Activated T-helper 2 cell treated with anti-CD3 and anti-CD28 coated beads, Interferon-gamma antibody, Interleukin-2, Interleukin-4, amounts not matched to agents 10 μg/mL and 5 μg/mL and 100 μg/mL, durations not matched to agents 14 hours and 24 hours and 36 hours (primary cell): ENCODE measurements around the gene ANXA3. TPM values are rescaled to one million over a fixed set of nuclear protein-coding genes. Genes with fewer than 3 reads are reported as not detected.

Source experiments
- DNase-seq: peaks from one replicate; pipeline ENCODE4 v3.0.0; 2021; ENCODE audit warnings: low spot score
- H3K27ac Mint-ChIP-seq: one replicate; pipeline ENCODE4 v1.8.0; 2021; ENCODE audit warnings: mixed read lengths
- H3K27me3 Mint-ChIP-seq: one replicate; pipeline ENCODE4 v1.8.0; 2021; ENCODE audit warnings: low read depth, mixed read lengths
- H3K36me3 Mint-ChIP-seq: one replicate; pipeline ENCODE4 v1.8.0; 2021; ENCODE audit warnings: low read depth, mixed read lengths
- H3K4me1 Mint-ChIP-seq: one replicate; pipeline ENCODE4 v1.8.0; 2021; ENCODE audit warnings: low read depth, mixed read lengths
- H3K4me3 Mint-ChIP-seq: one replicate; pipeline ENCODE4 v1.8.0; 2021; ENCODE audit warnings: low read depth, mild to moderate bottlenecking, moderate library complexity, mixed read lengths
- H3K9me3 Mint-ChIP-seq: one replicate; pipeline ENCODE4 v1.8.0; 2021; ENCODE audit warnings: mixed read lengths
- intact Hi-C: fragments of 100-400 bp; cut with micrococcal nuclease; formaldehyde crosslinking; loops from one replicate; pipeline ENCODE4 v1.15.1; 2023
- total RNA-seq: library from RNA; stranded (reverse); gene quantifications from 2 replicates; pipeline ENCODE4 v1.2.3, GENCODE V29; 2022

The ANXA3 gene
- total RNA-seq, 1 donor from 2014 or later: not detected

- Mint-ChIP-seq H3K27me3 (peaks cover 10% of the 10 kb centered on the region), H3K4me1 (peaks cover 45% of the 10 kb centered on the region), H3K36me3 (no peaks in the 10 kb centered on the region), H3K9me3 (no peaks in the 10 kb centered on the region), H3K4me3 (no peak overlapping the region), H3K27ac (no peak overlapping the region)
- no peak for DNase-seq
- intact Hi-C loops: no loop called here
Measured at GRCh38 chr4:78611215-78611558, 59.6 kb downstream of the ANXA3 start.

- Mint-ChIP-seq H3K9me3 (no peaks in the 10 kb centered on the region), H3K4me1 (peaks cover 45% of the 10 kb centered on the region), H3K36me3 (no peaks in the 10 kb centered on the region), H3K4me3 (no peak overlapping the region), H3K27me3 (peaks cover 8% of the 10 kb centered on the region), H3K27ac (no peak overlapping the region)
- no peak for DNase-seq
- intact Hi-C loops: loop anchor here (1.0 to 2.0 kb wide), 3 partner anchors 46 to 252 kb away; partner anchors contain the start of gene BMP2K
Measured at GRCh38 chr4:78612398-78613178, 61.0 kb downstream of the ANXA3 start.

GRCh38 chr4:78613522-78614321, 62.2 kb downstream of the ANXA3 start:
- H3K9me3 Mint-ChIP-seq: no peaks in the 10 kb centered on the region
- H3K27ac Mint-ChIP-seq: peak overlapping the region; percentile 17
- H3K4me3 Mint-ChIP-seq: no peak overlapping the region
- intact Hi-C loops: loop anchor here (2.0 kb wide), 2 partner anchors 45 to 163 kb away; partner anchors contain the start of gene BMP2K
- no peaks in the 10 kb centered on the region for H3K27me3 Mint-ChIP-seq
- H3K4me1 Mint-ChIP-seq: peaks cover 51% of the 10 kb centered on the region
- no peaks in the 10 kb centered on the region for H3K36me3 Mint-ChIP-seq
- DNase-seq: no peak

GRCh38 chr4:78616046-78616498, 64.5 kb downstream of the ANXA3 start:
- Mint-ChIP-seq H3K27me3 (no peaks in the 10 kb centered on the region), H3K4me1 (peaks cover 42% of the 10 kb centered on the region), H3K27ac (no peak overlapping the region), H3K4me3 (no peak overlapping the region), H3K9me3 (no peaks in the 10 kb centered on the region), H3K36me3 (no peaks in the 10 kb centered on the region)
- no peak for DNase-seq
- intact Hi-C loops: no loop called here

GRCh38 chr4:78618436-78618835, 66.9 kb downstream of the ANXA3 start:
- intact Hi-C loops: no loop called here
- H3K4me3 Mint-ChIP-seq: no peak overlapping the region
- peaks cover 3% of the 10 kb centered on the region for H3K27me3 Mint-ChIP-seq
- peaks cover 19% of the 10 kb centered on the region for H3K4me1 Mint-ChIP-seq
- H3K27ac Mint-ChIP-seq: no peak overlapping the region
- DNase-seq: no peak
- no peaks in the 10 kb centered on the region for H3K9me3 Mint-ChIP-seq
- no peaks in the 10 kb centered on the region for H3K36me3 Mint-ChIP-seq

GRCh38 chr4:78621395-78621794, 69.8 kb downstream of the ANXA3 start:
- intact Hi-C loops: no loop called here
- no peak overlapping the region for H3K4me3 Mint-ChIP-seq
- H3K9me3 Mint-ChIP-seq: no peaks in the 10 kb centered on the region
- no peak overlapping the region for H3K27ac Mint-ChIP-seq
- H3K4me1 Mint-ChIP-seq: peaks cover 6% of the 10 kb centered on the region
- no peaks in the 10 kb centered on the region for H3K36me3 Mint-ChIP-seq
- no peak for DNase-seq
- H3K27me3 Mint-ChIP-seq: peaks cover 3% of the 10 kb centered on the region

GRCh38 chr4:78622253-78622979, 70.8 kb downstream of the ANXA3 start:
- intact Hi-C loops: no loop called here
- H3K4me1 Mint-ChIP-seq: peaks cover 10% of the 10 kb centered on the region
- H3K9me3 Mint-ChIP-seq: no peaks in the 10 kb centered on the region
- H3K27me3 Mint-ChIP-seq: peaks cover 7% of the 10 kb centered on the region
- H3K27ac Mint-ChIP-seq: no peak overlapping the region
- H3K4me3 Mint-ChIP-seq: no peak overlapping the region
- no peak for DNase-seq
- H3K36me3 Mint-ChIP-seq: no peaks in the 10 kb centered on the region

GRCh38 chr4:78624048-78624447, 72.5 kb downstream of the ANXA3 start:
- Mint-ChIP-seq H3K9me3 (no peaks in the 10 kb centered on the region), H3K4me1 (peaks cover 8% of the 10 kb centered on the region), H3K27me3 (peaks cover 8% of the 10 kb centered on the region), H3K27ac (no peak overlapping the region), H3K36me3 (no peaks in the 10 kb centered on the region), H3K4me3 (no peak overlapping the region)
- no peak for DNase-seq
- intact Hi-C loops: no loop called here

- Mint-ChIP-seq H3K36me3 (no peaks in the 10 kb centered on the region), H3K9me3 (no peaks in the 10 kb centered on the region), H3K27me3 (peaks cover 8% of the 10 kb centered on the region), H3K4me3 (no peak overlapping the region), H3K27ac (no peak overlapping the region), H3K4me1 (peaks cover 9% of the 10 kb centered on the region)
- intact Hi-C loops: no loop called here
- no peak for DNase-seq
Measured at GRCh38 chr4:78625073-78625472, 73.5 kb downstream of the ANXA3 start.

GRCh38 chr4:78627046-78627965, 75.7 kb downstream of the ANXA3 start:
- Mint-ChIP-seq H3K4me3 (no peak overlapping the region), H3K36me3 (no peaks in the 10 kb centered on the region), H3K27me3 (peaks cover 10% of the 10 kb centered on the region), H3K9me3 (no peaks in the 10 kb centered on the region), H3K4me1 (peaks cover 12% of the 10 kb centered on the region), H3K27ac (no peak overlapping the region)
- intact Hi-C loops: no loop called here
- DNase-seq: no peak

GRCh38 chr4:78627966-78628678, 76.6 kb downstream of the ANXA3 start:
- H3K4me3 Mint-ChIP-seq: no peak overlapping the region
- H3K36me3 Mint-ChIP-seq: no peaks in the 10 kb centered on the region
- H3K27ac Mint-ChIP-seq: no peak overlapping the region
- no peaks in the 10 kb centered on the region for H3K9me3 Mint-ChIP-seq
- peaks cover 11% of the 10 kb centered on the region for H3K27me3 Mint-ChIP-seq
- intact Hi-C loops: no loop called here
- no peak for DNase-seq
- peaks cover 12% of the 10 kb centered on the region for H3K4me1 Mint-ChIP-seq
